Panc1 (cell line): ENCODE data around the gene SFXN2. TPM values are rescaled to one million over a fixed set of nuclear protein-coding genes. Genes with fewer than 3 reads are reported as not detected.

ENCODE experiments used
- ATAC-seq: fragments of 200-7000 bp; cut with Tn5 transposase; 2 replicates; pipeline ENCODE4 v1.9.1; 2020; ENCODE audit warnings: mild to moderate bottlenecking, moderate library complexity
- BruUV-seq: library from RNA; stranded (reverse); fragments of 400-500 nt; replicated peaks from 2 replicates; lab custom pipeline; 2021; lab: Mats Ljungman, UMichigan
- CTCF ChIA-PET: fragments of 300-600 bp; sonication (Branson Sonifier 250); formaldehyde crosslinking; loops from one replicate; lab custom pipeline; 2022; ENCODE audit warnings: antibody characterized with exemption; lab: Charles Lee
- POLR2A ChIA-PET: fragments of 300-600 bp; sonication (Branson Sonifier 250); formaldehyde crosslinking; loops from one replicate; lab custom pipeline; 2022; ENCODE audit warnings: antibody characterized with exemption; lab: Charles Lee
- DNase-seq: peaks from one replicate; pipeline ENCODE4 v3.0.0-alpha.2; 2010; ENCODE audit warnings: low read depth, low spot score
- H3K27ac ChIP-seq: 2 replicates; pipeline ENCODE4 v1.5.1; 2011; ENCODE audit warnings: mild to moderate bottlenecking, low read length, inconsistent platforms
- H3K27me3 ChIP-seq: fragments of 200-500 bp; sonication (Bioruptor generic); 2 replicates; pipeline ENCODE4 v1.6.0; 2014; ENCODE audit warnings: low read length, inconsistent platforms; ENCODE audit not compliant: control insufficient read depth, insufficient read depth
- H3K36me3 ChIP-seq: fragments of 200-500 bp; sonication (Bioruptor generic); 2 replicates; pipeline ENCODE4 v1.5.1; 2014; ENCODE audit warnings: inconsistent platforms, mild to moderate bottlenecking, low read length, moderate library complexity; ENCODE audit not compliant: control insufficient read depth, insufficient read depth
- H3K4me1 ChIP-seq: 2 replicates; pipeline ENCODE4 v1.5.1; 2011; ENCODE audit warnings: inconsistent platforms, mild to moderate bottlenecking, low read length, moderate library complexity; ENCODE audit not compliant: control insufficient read depth, insufficient read depth
- H3K4me3 ChIP-seq, 2 experiments: 2 replicates each; pipeline ENCODE4 v1.5.1; 2011 to 2012; ENCODE audit warnings: low read depth in 2 of 2, low read length in 2 of 2, mild to moderate bottlenecking in 2 of 2, inconsistent platforms in 1 of 2, moderate library complexity in 1 of 2
- H3K9me3 ChIP-seq: fragments of 200-500 bp; sonication (Bioruptor generic); 2 replicates; pipeline ENCODE4 v1.5.1; 2014; ENCODE audit warnings: low read depth, mild to moderate bottlenecking, inconsistent platforms, low read length, moderate library complexity; ENCODE audit not compliant: control insufficient read depth, insufficient read depth
- CTCF ChIP-seq: fragments of 450-650 bp; IDR thresholded peaks from 2 replicates; pipeline ENCODE4 v1.5.1; 2017; ENCODE audit warnings: mild to moderate bottlenecking
- POLR2AphosphoS5 ChIP-seq: IDR thresholded peaks from 2 replicates; pipeline ENCODE4 v1.6.1; 2012; ENCODE audit warnings: mild to moderate bottlenecking, low read depth, low read length, moderate library complexity
- REST ChIP-seq, 2 experiments: IDR thresholded peaks; 2 replicates each; pipeline ENCODE4 v1.6.1; 2011 to 2012; ENCODE audit warnings: low read depth in 2 of 2, control low read depth in 1 of 2, low read length in 1 of 2, mild to moderate bottlenecking in 1 of 2, moderate library complexity in 1 of 2; ENCODE audit not compliant: insufficient read depth in 1 of 2
- SIN3A ChIP-seq: IDR thresholded peaks from 2 replicates; pipeline ENCODE4 v1.6.1; 2012; ENCODE audit warnings: low read depth, mild to moderate bottlenecking, low read length, moderate library complexity, borderline replicate concordance; ENCODE audit not compliant: insufficient read depth
- TCF7L2 ChIP-seq: IDR thresholded peaks from 2 replicates; pipeline ENCODE4 v1.6.1; 2011; ENCODE audit warnings: mild to moderate bottlenecking, low read depth, low read length, inconsistent platforms
- in situ Hi-C: cut with HindIII; loops from 2 replicates; pipeline ENCODE4 v1.10.0; 2016; ENCODE audit warnings: low sequenced_read_pairs, low pct_unique_long_range_greater_than_20kb
- intact Hi-C: fragments of 100-400 bp; cut with micrococcal nuclease; formaldehyde crosslinking; loops from one replicate; pipeline ENCODE4 v1.10.0; 2022; ENCODE audit not compliant: unreplicated experiment
- total RNA-seq: library from RNA; stranded (reverse); gene quantifications from one replicate; pipeline ENCODE4 v1.2.1, GENCODE V29; 2021; ENCODE audit not compliant: unreplicated experiment

The SFXN2 gene
- total RNA-seq, 1 experiment from 2014 or later, result 11.6 TPM

GRCh38 chr10:102720337-102720736, 5.9 kb downstream of the SFXN2 start:
- ATAC-seq, result no peak
- POLR2A ChIA-PET, result interaction anchor here (0.5 kb wide), 1 partner anchor 34 kb away, joined by 7 read pairs; no protein-coding TSS in a partner anchor

GRCh38 chr10:102720775-102721301, 6.4 kb downstream of the SFXN2 start:
- H3K9me3 ChIP-seq, result no peaks in the 10 kb centered on the region
- no peaks in the 10 kb centered on the region for H3K36me3 ChIP-seq
- DNase-seq, result no peak
- no peaks in the 10 kb centered on the region for H3K27me3 ChIP-seq
- BruUV-seq, result no TSS peak
- H3K4me1 ChIP-seq, result 0 out of 2 replicates have a peak, but pooled peaks cover 7% of the 10 kb centered on the region
- in situ Hi-C loops (no loop called here), intact Hi-C loops (no loop called here)
- H3K4me3 ChIP-seq, result no peak overlapping the region
- ChIA-PET CTCF (interaction anchor here (0.7 to 1.4 kb wide), 2 partner anchors 57 to 197 kb away, joined by 3 to 4 read pairs; partner anchors contain the start of gene CNNM2), POLR2A (interaction anchor here (0.5 kb wide), 1 partner anchor 35 kb away, joined by 7 read pairs; no protein-coding TSS in a partner anchor)
- TF ChIP-seq SIN3A (no peak), REST (IDR thresholded peaks at IDR 0.05; ENCODE audit: insufficient read depth in 1 of 2, low read depth in 2 of 2, low read length in 1 of 2) (no peak), TCF7L2 (no peak), POLR2AphosphoS5 (no peak), CTCF (no peak)
- no peak overlapping the region for H3K27ac ChIP-seq
- no peak for ATAC-seq

More at GRCh38 chr10:102720337-102720736, 5.9 kb downstream of the SFXN2 start:
- no TSS peak for BruUV-seq
- TF ChIP-seq CTCF (no peak), SIN3A (no peak), REST (IDR thresholded peaks at IDR 0.05; ENCODE audit: insufficient read depth in 1 of 2, low read depth in 2 of 2, low read length in 1 of 2) (no peak), POLR2AphosphoS5 (no peak), TCF7L2 (no peak)
- no peaks in the 10 kb centered on the region for H3K27me3 ChIP-seq
- intact Hi-C loops (no loop called here), in situ Hi-C loops (no loop called here)
- H3K9me3 ChIP-seq, result no peaks in the 10 kb centered on the region
- no peaks in the 10 kb centered on the region for H3K36me3 ChIP-seq
- H3K4me3 ChIP-seq, result no peak overlapping the region
- CTCF ChIA-PET, result interaction anchor here (0.7 to 1.4 kb wide), 2 partner anchors 58 to 198 kb away, joined by 3 to 4 read pairs; partner anchors contain the start of gene CNNM2
- DNase-seq, result no peak
- H3K27ac ChIP-seq, result no peak overlapping the region
- H3K4me1 ChIP-seq, result 0 out of 2 replicates have a peak, but pooled peaks cover 8% of the 10 kb centered on the region
